GM18868 (cell line): ENCODE data around the gene ACTL8.

Experiments used
- ATAC-seq: cut with Tn5 transposase; IDR thresholded peaks from one replicate; pipeline ENCODE4 v1.9.1; 2021; ENCODE audit warnings: mild to moderate bottlenecking, moderate library complexity; ENCODE audit not compliant: unreplicated experiment

The ACTL8 gene

DNA sequence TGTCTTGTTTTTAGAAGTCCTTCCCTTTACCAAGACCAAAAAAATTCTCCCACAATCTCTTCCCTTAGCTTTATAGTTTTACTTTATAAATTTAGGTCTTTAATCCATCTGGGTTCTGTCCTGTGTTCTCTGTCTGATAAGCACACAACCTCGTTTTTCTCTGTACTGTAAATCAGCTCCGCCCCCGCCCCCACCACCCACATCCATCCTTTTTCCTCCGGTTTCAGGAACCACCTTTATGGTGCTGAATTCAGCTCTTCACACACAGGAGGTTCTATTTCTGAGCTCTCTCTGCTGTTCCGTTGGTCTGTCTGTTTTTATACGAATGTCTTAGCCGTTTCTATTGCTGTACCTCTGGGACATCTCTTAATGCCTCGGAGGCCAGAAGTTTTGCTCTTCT is 44.5 kb downstream of the ACTL8 start:
- no peak for ATAC-seq

DNA sequence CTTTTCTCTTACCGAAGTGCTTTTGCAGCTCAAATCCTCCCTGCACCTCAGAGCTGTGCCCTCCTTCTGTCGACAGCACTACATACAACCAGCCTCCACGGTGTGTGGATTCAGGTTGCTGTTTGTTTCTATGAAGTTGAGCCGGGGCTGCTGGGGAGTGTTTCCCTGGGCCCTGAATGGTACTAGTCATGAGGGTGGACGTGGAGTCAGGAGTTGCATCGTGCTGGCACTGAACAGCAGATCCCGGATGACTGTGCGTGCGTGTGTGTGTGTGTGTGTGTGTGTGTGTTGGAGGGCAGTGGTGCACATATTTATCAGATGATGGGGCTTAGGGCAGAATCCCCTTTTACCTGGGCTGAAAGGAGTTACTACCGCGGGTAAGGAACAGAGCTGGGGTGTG is 47.0 kb downstream of the ACTL8 start:
- ATAC-seq: no peak

DNA sequence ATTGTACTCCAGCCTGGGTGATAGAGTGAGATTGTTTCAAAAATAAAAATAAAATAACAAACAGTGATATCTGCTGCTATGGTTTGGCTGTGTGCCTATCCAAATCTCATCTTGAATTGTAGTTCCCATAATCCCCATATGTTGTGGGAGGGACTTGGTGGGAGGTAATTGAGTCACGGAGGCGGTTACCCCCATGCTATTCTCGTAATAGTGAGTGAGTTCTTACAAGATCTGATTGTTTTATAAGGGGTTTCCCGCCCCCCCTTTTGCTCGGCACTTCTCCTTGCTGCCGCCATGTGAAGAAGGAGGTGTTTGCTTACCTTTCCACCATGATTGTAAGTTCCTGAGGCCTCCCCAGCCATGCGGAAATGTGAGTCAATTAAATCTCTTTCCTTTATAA is 47.8 kb downstream of the ACTL8 start:
- no peak for ATAC-seq

DNA sequence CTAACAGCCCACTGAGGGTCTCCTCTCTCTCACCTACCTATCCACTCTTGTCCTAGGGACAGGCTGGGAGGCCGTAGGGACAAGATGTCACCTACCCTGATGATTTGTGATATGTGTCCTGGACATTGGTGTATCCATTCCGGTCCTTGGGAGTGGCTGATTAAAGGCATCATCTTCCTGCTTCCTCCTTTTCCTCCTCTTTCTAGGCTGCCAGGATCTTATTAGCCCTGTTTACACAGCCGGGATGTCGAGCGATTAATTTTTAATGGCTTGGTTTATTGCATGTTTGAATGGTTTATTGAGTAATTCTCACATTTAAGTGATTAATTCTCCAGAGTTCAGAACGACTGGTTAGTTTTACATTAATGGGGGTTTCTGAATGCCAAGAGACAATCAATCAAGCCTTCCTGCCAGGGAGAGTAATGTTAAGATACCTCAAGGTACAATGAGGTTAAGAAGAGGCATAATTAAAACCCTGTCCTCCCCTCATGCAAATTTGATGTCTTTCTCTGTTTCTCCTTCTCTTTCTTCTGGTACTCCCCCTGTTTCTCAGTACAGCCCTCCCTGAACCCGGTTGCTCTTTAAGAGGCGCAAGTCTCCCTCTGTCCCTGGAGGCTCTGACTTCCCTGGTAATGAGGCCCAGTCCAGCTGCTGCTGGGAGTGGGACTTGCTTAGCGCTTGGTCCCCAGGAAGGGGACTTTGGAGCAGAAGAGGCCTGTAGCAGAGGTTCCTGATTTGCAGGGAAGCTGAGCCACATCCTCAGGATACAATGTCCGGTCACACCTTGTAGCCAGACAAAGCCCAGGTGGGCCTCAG is 50.9 kb downstream of the ACTL8 start:
- no peak for ATAC-seq

DNA sequence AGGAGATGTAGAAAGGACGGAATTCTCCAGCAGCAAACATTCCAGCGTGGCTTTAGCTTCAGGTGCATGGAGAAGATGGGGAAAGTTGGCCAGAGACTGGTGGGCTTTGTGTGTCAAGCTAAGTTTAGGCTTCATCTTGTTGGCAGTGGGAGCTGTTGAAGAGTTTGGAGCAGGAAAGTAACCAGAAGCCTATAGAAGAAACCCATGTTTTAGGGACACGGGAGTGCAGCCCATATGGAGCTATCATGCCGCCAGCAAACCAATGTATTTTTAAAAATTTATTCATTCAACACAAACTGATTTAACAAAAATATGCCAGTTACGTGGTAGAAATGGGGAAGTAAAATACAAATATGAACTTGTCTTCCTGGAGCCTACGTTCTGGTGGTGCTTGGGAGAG is 53.7 kb downstream of the ACTL8 start:
- no peak for ATAC-seq

DNA sequence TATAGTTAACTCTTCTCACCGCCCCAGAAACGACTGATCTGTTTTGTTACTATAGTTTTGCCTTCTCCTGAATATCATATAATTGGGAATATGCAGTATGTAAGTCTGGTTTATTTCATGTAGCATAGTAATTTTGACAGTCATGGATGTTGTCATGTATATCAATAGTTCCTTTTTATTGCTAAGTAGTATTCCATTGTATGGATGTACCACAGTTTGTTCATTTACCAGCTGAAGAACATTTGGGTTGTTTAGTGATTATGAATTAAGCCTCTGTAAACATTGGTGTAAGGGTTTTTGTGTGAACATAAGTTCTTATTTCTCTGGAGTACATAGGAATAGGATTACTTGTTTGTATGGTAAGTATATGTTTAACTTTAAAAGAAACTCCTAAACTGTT is 55.5 kb downstream of the ACTL8 start:
- ATAC-seq: no peak

DNA sequence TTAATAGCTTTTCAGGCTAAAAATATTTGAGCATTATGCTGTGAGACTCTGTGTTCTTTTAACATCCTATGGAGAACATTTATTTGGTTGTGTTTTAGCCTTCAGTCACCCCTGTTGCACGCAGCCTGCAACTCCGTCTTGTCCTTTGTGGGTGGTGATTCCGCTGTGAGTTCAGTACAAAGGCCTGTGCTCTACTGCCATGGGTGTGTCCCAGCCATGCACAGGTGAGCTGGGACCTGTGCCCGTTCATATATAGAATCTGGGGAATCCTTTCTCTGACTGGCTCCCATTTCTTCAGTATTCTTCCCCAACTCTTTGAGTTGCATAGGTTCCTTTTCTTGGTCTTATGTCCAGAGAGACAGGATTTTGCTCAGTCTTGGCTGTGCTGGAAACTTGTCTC is 61.4 kb downstream of the ACTL8 start:
- no peak for ATAC-seq

DNA sequence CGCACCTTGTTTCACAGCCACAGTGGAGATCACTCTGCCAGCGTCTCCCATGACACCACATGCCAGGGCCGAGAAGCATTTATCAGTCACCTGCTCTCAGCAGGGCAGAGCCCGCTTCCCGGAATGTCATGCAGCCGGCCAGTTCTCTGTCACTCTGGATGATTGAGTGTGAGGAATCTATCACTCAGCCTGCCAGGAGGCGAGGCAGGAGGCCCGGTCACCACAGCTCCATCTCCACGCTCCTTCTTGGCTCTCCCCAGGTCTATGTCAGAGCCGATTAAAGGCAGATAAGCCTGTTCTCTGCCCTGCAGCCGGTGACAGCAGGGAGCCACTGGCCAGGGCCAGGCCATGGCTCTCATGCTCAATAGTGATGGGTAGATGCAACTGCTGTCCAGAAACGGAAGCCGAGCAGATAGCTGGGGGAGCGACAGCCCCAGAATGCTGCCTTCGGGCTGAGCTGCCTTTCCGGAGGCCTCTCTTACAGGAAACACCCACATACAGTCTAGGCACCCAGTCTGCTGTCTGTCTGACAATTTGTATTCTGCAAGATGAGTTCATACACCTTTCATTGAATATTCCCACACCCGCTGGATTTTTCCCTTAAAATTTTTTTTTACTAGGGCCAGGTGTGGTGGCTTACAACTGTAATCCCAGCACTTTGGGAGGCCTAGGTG is 64.1 kb downstream of the ACTL8 start:
- ATAC-seq: no peak

DNA sequence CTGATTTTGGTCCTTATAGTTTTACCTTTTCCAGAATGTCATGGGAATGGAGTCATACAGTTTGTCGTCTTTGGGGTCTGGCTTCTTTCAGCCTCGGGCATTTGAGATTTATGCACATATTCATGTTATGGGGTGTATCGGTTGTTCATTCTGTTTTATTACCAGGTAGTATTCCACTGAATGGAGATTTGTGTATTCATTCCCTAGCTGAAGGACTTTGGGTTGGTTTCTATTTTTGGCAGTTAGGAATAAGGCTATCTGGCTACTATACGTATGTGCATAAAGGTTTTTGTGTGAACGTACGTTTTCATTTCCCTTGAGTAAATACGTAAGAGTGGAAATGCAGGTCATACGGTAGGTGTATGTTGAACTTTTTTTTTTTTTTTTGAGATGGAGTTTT is 65.1 kb downstream of the ACTL8 start:
- ATAC-seq: no peak

DNA sequence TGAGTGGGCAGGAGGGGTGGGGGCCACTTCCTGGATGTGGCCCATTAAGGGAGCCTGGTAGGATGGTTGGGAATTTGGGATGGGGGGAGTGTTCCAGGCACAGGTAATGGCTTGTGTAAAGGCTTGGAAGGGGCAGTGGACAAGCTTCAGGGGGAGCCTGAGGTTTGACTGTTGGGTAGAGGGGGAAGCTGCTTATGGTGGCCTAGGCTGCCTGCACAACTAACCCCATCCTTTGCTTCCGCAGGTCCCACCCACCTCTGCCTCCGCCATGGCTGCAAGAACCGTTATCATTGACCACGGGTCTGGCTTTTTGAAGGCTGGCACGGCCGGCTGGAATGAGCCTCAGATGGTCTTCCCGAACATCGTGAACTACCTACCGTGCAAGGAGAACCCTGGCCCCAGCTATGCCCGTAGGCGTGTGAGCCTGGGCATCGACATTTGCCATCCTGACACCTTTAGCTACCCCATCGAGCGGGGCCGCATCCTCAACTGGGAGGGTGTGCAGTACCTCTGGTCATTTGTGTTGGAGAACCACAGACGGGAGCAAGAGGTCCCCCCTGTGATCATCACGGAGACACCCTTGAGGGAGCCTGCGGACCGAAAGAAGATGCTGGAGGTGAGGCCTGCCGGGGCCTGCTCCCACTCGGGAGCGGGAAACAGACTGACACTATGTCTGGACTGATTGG is 67.8 kb downstream of the ACTL8 start:
- no peak for ATAC-seq

DNA sequence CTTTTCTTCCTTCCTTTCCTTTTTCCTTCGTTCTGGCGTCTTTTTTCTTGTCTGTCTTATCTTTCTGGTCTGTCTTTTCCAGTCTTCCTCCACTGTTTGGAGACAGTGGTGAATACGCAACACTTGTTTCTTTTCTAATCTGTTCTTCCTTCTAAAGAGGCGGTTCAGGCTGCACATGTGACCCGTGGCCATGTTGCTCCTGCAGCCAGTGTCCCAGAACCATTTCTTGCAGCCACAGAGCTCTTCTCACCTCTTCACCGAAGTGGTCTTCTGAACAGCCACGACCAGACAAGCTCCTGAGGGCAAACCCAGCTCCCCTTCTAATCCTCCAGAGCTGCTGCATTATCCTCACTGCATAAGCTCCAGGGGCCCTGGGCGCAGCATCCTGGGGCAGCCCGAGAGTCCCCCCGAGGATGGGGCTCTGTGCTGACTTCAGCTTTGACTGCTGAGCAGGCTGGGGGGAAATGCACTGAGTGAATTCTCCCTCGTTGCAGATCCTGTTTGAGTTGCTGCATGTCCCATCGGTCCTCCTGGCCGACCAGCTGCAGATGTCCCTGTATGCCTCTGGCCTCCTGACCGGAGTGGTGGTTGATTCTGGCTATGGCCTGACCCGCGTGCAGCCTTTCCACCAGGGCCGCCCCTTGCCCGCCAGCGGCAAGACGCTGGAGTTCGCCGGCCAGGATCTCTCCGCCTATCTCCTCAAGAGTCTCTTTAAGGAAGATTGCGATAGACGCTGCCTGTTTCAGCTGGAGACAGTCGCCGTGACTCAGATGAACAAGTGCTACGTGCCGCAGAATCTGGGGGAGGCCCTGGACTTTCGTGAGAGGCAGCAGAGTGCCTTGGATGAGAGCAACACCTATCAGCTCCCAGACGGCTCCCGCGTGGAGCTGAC is 70.4 kb downstream of the ACTL8 start:
- no peak for ATAC-seq

DNA sequence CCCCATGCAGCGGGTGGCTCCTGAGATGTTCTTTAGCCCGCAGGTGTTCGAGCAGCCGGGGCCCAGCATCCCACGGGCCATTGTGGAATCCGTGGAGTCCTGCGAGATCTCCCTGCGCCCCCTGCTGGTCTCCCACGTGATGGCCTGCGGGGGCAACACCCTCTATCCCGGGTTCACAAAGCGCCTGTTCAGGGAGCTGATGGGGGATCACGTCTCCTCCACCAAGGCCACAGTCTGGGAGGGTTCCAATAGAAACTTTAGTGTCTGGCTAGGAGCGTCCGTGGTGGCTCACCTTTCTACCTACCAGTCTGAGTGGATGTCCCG is 71.0 kb downstream of the ACTL8 start:
- no peak for ATAC-seq

DNA sequence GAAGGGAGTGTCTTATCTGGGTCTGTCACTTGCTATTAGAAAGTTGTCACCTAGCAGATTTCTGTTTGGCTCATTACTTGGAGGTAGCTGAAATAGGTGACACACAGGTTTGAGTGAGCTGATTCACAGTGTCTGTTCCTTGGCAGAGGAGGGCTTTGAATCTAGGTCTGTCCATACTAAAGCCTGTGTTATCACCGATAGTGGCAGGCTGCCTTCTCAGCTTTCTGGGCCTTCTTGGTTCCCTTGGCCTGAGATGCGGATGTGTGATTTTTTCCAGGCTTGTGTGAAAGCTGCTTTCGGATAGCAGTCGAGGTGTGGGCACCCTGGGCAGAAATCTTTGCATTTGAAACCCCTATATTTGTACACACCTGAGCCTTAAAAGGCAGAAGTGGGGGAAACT is 73.9 kb downstream of the ACTL8 start:
- ATAC-seq: no peak

DNA sequence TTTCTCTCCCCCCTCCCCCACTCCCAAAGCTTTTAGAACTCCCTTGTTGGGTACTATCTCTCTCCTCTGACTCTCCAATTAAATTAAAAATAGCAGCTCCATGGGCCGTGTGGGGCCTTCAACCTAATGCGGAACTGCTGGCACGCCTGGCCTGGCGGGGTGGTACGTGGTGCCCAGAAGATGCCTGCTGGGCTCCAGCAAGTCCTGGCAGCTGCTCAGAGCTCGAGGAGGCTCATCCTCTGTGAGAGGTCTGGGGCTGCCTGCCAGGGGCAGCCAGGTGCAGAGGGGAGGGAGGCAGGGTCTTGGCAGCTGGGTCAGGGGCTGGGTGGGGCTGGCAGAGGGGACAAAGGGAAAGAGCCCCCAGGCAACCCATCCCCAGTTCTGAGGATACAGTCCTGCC is 74.4 kb downstream of the ACTL8 start:
- no peak for ATAC-seq

DNA sequence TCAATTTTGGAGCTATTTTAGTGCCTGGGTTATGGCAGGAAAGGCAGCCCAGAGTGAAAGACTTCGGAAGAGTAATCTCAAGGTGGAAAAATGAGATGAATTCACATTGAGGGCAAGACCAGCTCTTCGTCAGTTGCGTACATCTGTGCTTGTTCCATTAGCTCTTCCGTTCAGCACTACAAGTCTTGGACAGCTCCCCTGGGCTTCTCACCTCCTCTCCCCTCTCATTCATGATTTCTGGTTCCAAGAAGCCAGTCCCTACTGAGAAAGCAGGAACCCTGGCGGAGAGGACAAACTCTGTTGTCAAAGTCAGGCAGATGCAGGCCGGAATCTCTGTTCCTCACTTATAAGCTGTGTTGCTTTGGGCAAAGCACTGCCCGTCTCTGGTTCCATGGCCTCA is 76.5 kb downstream of the ACTL8 start:
- no peak for ATAC-seq

DNA sequence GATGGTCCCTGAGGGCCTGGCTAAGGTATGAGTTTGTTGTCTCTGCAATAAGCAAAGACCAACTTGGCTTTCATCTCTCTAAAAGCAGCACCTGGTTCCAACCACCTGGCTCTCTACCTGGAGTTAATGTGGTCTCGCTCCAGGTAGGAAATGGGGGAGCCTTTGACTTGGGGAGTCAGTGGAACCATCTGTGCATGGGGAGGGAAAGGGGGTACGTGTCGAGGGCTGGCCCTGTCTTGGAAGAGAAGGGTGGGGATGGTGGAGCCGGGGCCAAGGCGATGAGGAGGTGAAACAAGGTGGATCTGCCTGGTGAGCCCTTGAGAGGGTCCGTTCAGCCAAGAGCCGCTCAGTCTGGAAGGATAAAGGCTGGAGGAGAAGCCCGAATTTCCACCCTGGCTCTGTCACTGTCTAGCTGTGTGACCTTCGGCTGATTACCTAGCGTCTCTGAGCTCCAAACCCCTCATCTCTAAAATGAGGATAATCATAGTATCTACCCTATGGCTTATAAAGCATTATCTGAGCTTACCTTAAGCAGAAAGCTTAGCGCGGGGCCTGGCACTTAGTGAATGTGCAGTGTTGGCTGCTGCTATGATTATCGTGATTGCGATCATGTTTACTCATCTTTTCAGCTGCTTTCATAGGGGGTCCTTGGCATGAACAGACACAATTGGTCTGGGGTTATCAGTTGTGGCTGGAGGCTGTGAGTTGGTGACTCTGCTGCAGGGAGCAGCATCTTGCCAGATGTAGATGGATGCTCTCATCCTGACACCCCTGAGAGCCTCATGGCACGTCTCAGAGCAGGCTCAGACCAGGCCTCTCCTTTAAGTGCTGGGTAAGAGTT is 78.7 kb downstream of the ACTL8 start:
- ATAC-seq: no peak

DNA sequence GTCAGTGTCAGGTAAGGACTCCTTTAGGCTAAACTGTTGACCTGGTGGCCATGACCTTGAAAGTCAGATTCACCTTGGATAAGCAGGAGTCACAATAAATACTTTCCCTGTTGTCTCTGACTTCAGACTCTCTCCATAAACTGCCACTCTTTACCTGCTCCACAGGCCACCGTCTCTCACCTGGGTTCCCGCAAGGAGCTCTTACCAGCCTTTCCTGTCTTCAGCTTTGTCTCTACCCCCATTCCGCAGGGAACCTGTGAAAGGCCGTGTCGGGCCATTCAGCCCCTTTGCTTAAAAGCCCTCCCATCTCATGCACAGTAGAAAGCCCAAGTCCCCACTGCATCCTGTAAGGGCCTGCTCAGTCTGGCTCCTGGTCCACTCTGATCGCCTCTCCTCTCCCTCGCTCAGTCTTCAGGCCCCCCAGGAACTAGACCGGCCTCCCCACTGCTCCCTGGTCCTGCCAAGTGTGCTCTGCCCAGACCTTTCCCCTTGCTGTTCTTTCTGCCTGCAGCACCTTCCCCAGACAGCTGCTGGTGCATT is 79.5 kb downstream of the ACTL8 start:
- ATAC-seq: no peak

DNA sequence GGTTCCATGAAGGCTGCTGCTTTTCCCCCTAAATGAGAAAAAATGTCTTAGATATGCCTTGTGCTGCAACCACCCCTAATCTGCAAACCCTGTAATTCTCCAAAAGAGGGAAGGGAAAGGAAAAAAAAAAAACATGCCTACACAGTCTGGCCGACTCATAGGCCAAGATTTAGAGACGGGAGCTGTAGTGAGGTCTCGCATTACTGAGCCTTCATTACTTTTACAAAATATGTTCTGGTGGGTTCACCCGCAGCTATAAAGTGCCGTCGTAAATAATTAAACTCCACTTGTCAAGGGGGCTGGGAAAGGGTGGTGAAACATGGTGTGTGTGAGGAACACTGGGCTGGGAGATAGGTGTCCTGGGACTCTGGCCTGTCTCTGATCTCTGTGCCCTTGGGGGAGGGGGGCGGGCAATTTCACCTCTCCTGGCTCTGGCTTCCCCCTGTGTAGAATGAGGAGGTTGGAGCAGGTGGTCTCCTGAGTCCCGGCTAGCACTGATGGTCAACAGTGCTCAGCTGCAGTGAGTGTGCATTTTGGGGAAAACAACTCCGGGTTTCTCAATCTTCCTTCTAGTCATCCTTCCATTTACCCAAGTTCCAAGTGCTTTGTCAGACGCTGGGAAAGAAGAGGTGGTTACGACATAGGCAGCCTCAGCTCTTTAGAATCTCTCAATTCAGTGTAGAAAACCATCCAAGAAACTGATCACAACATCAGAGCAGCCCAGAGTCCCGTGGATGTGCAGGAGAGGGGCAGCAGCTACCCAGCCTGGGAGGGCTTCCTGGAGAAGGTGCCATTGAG is 82.3 kb downstream of the ACTL8 start:
- ATAC-seq: no peak

DNA sequence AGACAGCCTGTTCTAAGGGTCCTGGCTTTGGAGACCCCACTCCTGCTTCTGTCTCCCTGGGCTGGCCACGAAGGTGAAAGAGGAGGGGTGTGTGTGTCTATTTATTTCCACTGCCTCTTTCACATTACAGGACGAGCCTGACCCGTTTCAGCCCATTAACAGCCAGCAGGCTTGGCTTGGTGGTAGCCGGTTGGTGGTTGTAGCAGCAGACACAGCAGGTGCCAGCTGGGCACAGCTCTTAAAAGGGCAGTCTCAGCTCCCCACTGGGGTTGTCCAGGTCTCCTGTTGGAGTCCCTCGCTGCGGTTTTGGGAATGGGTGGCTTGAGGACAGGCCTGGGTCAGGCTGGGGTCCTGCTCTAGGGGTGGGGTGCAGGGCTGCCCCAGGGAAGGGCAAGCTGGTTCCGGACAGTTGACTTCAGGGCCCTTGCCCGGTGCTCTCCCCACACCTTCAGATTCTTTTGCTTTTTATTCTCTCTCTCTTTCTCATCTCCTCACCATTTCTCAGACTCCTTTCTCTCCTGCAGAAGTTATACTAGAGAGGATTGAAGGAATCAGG is 84.6 kb downstream of the ACTL8 start:
- ATAC-seq: no peak
